IPS DF 6.9 (cell line): ENCODE data around the gene MLX.

ENCODE experiments used
- DNase-seq: peaks from one replicate; pipeline ENCODE4 v3.0.0-alpha.2; 2013; ENCODE audit warnings: low read depth, low spot score
- H3K27ac ChIP-seq: one replicate; pipeline ENCODE4 v1.5.1; 2013; ENCODE audit warnings: low read length, control low read depth
- H3K27me3 ChIP-seq: 2 replicates; pipeline ENCODE4 v1.6.1; 2013; ENCODE audit warnings: mild to moderate bottlenecking, low read length; ENCODE audit not compliant: control insufficient read depth, insufficient read depth
- H3K36me3 ChIP-seq: 2 replicates; pipeline ENCODE4 v1.6.1; 2013; ENCODE audit warnings: low read length; ENCODE audit not compliant: control insufficient read depth, insufficient read depth
- H3K4me1 ChIP-seq: 2 replicates; pipeline ENCODE4 v1.6.1; 2013; ENCODE audit warnings: low read length; ENCODE audit not compliant: control insufficient read depth, insufficient read depth
- H3K4me3 ChIP-seq: 2 replicates; pipeline ENCODE4 v1.5.1; 2013; ENCODE audit warnings: mild to moderate bottlenecking, low read length
- H3K9me3 ChIP-seq: 2 replicates; pipeline ENCODE4 v1.6.1; 2013; ENCODE audit warnings: low read length, inconsistent platforms; ENCODE audit not compliant: control insufficient read depth, insufficient read depth
- WGBS: extraction: QIAGEN DNeasy Blood & Tissue Kit; methylation state at CpG from one replicate; pipeline ENCODE4 v1.1.7; 2013; ENCODE audit warnings: mixed read lengths, missing lambda C conversion rate; ENCODE audit not compliant: insufficient read length, insufficient coverage; 5-methylcytosine and 5-hydroxymethylcytosine counted together

The MLX gene, protein sequence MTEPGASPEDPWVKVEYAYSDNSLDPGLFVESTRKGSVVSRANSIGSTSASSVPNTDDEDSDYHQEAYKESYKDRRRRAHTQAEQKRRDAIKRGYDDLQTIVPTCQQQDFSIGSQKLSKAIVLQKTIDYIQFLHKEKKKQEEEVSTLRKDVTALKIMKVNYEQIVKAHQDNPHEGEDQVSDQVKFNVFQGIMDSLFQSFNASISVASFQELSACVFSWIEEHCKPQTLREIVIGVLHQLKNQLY

DNA sequence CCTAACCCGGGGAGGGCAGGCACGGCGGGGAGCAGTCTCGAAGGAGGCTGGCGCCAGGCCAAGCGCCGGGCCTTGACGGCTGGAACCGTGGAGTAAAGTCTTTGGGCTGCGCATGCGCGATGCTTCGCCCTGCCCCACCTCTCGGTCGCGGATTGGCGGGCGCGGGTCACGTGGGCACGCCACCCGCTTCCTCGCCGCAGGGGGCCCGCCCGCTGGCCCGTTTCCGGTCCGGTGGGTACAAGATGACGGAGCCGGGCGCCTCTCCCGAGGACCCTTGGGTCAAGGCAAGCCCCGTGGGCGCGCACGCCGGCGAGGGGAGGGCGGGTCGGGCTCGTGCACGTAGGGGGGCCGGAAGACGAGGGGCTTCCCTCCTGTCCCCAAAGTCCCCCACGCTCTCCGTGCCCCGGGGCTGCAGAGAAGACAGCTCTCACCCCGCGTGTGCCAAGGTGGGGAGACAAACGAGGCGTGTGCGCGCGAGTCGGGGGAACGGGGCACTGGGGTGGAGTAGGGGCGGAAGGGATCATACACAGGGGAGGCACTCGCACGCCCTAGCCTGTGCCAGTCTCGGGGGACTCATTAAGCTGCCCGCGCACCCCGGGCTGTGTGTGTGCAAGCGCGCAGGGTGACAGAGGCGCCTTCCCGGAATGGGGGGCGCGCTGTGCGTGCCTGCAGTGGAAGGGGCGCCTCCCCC is at the start of gene MLX:
TSS of gene MLX (plus strand) at position 218 of the 691 bp plus-strand sequence. CDS start at position 243, 25 bp downstream.
- H3K27me3 ChIP-seq, result no peaks in the 10 kb centered on the region
- DNase-seq, result no peak
- H3K9me3 ChIP-seq, result no peaks in the 10 kb centered on the region
- H3K36me3 ChIP-seq, result peaks cover 36% of the 10 kb centered on the region
- peaks cover 3% of the 10 kb centered on the region; the same call in 1 of the 2 replicates for H3K4me1 ChIP-seq
- no CpG with 5 or more reads among the region's 72 CpGs for WGBS
- H3K4me3 ChIP-seq, result peak within 1 kb of the TSS; percentile 76
- H3K27ac ChIP-seq, result no peak within 1 kb of the TSS

DNA sequence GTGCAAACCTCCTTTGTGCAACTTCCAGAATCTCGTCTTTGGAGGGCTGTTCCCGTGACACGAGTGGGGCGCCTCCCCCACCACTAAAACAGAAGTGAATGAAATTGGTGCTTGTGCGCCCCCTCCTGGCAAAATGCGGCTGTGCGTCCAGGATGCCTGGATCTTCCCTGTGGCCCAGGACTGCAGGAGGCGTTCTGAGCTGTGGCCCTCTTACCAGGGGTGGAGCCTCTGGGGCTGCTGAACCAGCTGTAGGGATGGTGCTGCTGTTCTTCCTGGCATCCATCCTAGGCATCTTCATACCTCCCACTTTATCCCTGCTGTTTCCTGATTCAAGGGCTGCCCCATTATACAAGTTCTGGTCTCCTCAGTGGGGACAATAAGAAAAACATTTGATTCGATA is 49.4 kb upstream of the MLX start:
- Histone ChIP-seq H3K27me3 (no peaks in the 10 kb centered on the region), H3K36me3 (peaks cover 21% of the 10 kb centered on the region), H3K9me3 (no peaks in the 10 kb centered on the region), H3K4me1 (peaks cover 4% of the 10 kb centered on the region), H3K27ac (no peak overlapping the region), H3K4me3 (no peak overlapping the region)
- DNase-seq, result no peak
- WGBS, result no CpG with 5 or more reads among the region's 9 CpGs

DNA sequence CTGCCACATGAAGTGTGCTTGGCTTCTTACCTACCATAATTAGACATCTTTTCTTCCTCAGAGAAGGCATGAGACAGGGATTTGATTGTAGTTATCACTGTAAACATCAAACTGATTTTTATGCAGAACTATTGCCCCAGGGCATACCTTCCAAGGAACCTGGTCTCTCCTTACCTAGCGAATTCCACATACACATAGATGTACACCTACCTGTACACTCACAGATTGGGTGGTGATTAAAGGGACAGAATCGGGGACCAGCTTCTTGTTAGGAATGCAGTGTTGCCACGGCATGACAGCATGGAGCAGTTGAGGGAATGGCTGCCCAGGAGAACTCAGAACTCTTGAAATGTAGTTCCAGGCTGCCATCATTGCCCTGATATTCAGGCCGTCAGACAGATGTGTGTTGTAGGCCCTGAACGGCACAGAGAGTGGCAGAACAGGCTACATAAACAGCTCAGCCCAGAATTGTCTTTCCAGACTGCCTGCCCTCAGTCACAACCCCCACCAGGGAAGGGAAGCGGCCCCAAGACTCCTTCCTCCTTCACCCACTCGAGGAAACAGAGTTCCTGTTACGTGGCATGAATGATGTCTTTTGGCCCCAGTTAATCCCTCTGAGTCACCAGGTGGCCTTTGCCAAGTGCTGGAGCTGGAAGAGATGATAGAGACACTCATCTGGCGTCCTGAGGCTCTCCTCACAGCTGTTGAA is 48.7 kb upstream of the MLX start:
- Histone ChIP-seq H3K27ac (no peak overlapping the region), H3K27me3 (no peaks in the 10 kb centered on the region), H3K4me3 (no peak overlapping the region), H3K9me3 (no peaks in the 10 kb centered on the region), H3K4me1 (peaks cover 4% of the 10 kb centered on the region), H3K36me3 (peaks cover 21% of the 10 kb centered on the region)
- DNase-seq, result no peak
- WGBS, result no CpG with 5 or more reads among the region's 9 CpGs

DNA sequence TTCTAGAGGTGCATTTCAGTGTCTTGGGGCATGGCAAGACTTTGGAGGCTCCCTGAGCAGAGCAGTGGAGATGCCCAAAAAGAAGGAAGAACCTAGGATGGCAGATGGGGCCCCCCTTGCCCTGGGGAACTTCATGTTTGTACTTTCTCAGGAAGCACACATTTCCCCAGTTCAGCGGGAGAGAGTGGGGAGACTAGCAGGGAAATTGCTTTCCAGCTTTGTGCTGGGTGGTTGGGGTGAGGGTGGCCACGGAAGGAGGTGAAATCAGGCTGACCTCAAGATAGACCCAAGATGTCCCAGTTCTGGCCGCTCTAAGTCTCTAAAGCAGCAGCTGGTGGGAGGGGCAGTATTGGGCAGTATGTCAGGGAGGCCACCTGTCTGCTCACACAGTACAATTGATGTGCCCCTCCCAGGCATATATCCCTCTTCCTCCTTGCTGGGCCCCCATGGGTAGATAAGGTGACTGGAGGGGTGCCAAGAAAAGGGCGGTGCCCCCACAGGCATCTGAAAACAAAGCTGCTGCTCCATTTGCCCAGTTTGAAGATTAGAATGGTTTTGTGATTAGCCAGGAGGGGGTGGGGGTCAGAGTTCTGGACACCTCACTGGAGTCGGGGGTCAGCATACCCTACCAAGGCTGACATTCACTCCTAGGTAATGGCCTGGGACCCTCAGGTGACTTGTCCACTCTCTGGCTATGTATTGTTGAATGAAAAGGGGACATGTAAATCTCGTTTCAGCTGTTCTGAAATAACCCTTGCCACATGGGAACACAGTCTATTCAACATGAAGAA is 48.0 kb upstream of the MLX start:
- WGBS, result no CpG with 5 or more reads among the region's 6 CpGs
- H3K4me3 ChIP-seq, result no peak overlapping the region
- H3K9me3 ChIP-seq, result no peaks in the 10 kb centered on the region
- peaks cover 19% of the 10 kb centered on the region for H3K36me3 ChIP-seq
- H3K4me1 ChIP-seq, result peaks cover 4% of the 10 kb centered on the region
- H3K27me3 ChIP-seq, result no peaks in the 10 kb centered on the region
- DNase-seq, result no peak
- H3K27ac ChIP-seq, result no peak overlapping the region

DNA sequence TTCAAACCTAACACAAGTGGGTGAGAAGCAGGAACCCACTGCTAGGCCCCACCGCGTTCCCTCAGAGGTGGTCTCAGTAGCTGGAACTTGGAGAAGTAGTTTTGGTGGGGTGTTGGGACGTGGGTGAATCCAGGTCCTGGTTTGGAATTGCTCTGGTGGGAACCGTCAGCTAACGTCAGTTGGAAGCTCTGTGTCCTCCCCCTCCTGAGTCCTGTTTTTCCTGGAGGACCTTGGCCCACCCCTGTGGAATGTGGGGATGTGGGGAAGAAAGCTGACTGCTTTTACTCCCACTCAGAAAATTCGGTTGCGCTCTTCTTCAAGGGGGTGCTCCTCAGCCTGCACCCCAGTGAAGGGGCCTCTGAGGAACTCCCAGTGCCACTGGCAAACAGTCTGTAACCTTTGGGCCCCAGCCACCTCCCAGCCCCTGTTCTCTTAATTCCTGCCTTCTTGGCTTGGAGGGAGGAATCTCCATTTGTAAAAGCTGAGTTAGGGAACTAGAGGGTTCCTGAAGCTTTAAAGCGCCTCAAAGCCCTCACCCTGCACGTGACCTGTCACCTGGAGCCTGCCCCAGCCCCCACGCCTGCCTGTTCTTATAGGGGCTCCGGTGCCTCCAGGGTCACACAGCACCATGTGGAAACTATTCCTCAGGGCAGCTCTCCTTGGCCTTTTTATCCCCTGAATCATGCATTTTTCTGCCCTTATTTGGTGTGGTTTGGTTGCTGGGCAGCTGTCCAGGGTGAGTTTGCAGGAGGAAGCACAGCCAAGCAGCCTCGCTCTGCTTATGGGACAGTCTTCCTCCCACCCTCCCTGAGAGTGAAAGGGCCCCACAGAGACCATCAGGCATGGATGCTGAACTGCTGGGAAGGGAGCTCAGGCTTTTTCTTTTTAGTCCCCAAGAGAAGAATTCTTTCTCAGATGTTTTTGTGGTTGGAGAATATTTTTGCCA is 47.1 kb upstream of the MLX start:
- WGBS, result no CpG with 5 or more reads among the region's 12 CpGs
- Histone ChIP-seq H3K4me3 (no peak overlapping the region), H3K36me3 (peaks cover 11% of the 10 kb centered on the region), H3K4me1 (peaks cover 4% of the 10 kb centered on the region), H3K27ac (no peak overlapping the region), H3K27me3 (no peaks in the 10 kb centered on the region), H3K9me3 (no peaks in the 10 kb centered on the region)
- no peak for DNase-seq

DNA sequence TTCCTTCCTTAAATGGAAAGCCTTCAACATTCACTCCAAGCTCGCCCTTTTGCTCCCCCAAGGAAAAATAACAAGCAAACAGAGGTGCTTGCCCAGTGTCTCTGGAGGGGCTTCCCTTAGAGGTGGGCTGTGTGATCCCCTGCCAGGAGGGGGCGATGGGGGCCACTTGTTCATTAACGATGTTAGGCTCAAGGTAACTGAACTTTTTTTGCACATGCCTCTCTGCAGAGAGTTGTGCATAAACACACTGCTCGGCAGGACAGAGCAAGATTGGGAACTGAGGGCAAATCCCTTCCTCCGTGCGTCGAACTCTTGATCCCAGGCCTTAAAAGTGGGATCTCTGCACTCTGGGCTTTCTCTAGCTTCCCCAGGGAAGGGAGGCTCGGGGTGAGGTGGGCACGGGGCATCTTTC is 46.4 kb upstream of the MLX start:
- no peak overlapping the region for H3K4me3 ChIP-seq
- H3K9me3 ChIP-seq, result no peaks in the 10 kb centered on the region
- DNase-seq, result no peak
- no CpG with 5 or more reads among the region's 9 CpGs for WGBS
- H3K4me1 ChIP-seq, result peaks cover 4% of the 10 kb centered on the region
- H3K27me3 ChIP-seq, result no peaks in the 10 kb centered on the region
- H3K36me3 ChIP-seq, result peaks cover 10% of the 10 kb centered on the region
- H3K27ac ChIP-seq, result no peak overlapping the region

DNA sequence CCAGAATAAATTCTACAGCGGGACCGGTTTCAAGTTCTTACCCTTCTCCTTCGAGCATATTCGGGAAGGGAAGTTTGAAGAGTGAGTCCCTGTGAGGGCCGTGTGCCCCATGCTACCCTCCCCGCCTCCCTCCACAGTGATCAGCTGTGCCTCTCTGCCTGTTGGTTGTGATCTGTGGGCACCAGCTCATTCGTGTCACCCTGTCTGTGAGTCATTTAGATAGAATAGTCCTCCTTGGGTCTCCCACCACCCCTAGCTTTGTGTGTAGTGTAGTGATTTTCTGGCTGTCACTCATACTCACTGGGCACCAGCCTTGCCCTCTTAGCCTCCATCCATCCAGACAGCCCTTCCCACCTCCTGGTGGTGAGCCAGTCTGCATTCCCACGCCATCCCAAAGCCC is 45.9 kb upstream of the MLX start:
- H3K4me3 ChIP-seq, result no peak overlapping the region
- H3K36me3 ChIP-seq, result peaks cover 10% of the 10 kb centered on the region
- H3K9me3 ChIP-seq, result no peaks in the 10 kb centered on the region
- no CpG with 5 or more reads among the region's 8 CpGs for WGBS
- no peak for DNase-seq
- no peaks in the 10 kb centered on the region for H3K27me3 ChIP-seq
- no peak overlapping the region for H3K27ac ChIP-seq
- H3K4me1 ChIP-seq, result peaks cover 4% of the 10 kb centered on the region

DNA sequence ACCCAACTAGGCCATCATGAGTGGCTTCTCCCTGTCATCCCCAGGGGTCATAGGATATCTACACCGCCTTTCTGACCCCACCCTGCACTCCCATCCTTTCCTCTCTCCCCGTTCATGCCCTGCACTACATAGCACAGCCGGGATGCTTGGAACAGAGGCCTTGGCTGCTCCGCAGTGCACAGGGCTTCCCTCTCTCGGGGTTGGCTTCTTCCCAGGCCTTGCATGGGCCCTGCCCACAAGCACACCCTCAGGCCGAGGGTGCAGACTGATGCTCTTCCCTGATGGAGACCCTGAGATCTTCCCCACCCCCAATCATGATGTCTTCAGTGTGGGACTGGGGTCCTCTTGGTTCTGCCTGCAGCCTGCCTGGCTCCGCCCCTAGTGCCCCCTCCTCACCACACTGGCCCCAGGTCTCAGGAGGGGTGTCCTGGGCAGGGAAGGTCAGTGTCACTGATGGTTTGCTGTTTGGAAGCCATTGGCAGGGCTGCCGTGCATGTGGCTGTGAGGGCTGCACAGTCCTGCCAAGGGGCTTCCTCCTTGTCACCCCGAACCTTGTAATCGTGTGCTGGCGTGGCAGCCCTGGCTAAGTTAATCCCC is 45.1 kb upstream of the MLX start:
- WGBS, result no CpG with 5 or more reads among the region's 11 CpGs
- DNase-seq, result no peak
- H3K36me3 ChIP-seq, result peaks cover 10% of the 10 kb centered on the region
- H3K9me3 ChIP-seq, result no peaks in the 10 kb centered on the region
- H3K27me3 ChIP-seq, result no peaks in the 10 kb centered on the region
- H3K4me1 ChIP-seq, result peaks cover 4% of the 10 kb centered on the region
- H3K4me3 ChIP-seq, result no peak overlapping the region
- no peak overlapping the region for H3K27ac ChIP-seq

DNA sequence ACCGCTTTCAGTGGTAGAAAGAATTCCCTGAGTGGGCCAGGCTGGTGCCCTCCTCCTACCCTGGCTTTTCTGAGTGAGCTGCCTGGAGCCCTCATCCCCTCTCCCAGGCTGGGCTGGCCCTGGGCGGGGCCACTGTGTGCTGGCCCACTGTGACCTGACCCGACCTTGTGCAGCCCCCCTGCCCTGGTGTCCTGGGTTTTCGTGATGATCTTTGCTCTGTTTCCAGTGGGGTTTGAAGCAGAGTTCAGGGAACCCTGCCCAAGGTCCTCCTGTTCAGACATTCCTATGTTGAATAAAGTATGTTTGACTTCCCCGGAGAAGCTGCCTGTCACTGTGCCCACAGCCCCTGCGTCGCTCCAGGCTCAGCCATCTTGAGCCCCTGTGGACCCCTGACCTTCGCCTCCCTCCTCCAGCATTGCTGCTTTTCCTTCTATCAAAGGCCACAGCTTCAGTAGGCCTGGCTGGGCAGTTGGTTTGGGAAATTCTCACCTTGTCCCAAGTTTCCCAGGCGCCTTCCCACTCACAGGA is 44.6 kb upstream of the MLX start:
- Histone ChIP-seq H3K27ac (no peak overlapping the region), H3K36me3 (peaks cover 10% of the 10 kb centered on the region), H3K4me1 (peaks cover 4% of the 10 kb centered on the region), H3K9me3 (no peaks in the 10 kb centered on the region), H3K4me3 (no peak overlapping the region), H3K27me3 (no peaks in the 10 kb centered on the region)
- WGBS, result no CpG with 5 or more reads among the region's 9 CpGs
- no peak for DNase-seq
